C4-2B (cell line): ENCODE data around the gene MIER3.

Experiments
- ZFX ChIP-seq: fragments of 450-650 bp; IDR thresholded peaks from 2 replicates; pipeline ENCODE4 v1.6.1; 2017
- TF ChIP-seq, protein P1 (sequence below): fragments of 450-650 bp; conservative IDR thresholded peaks from 2 replicates; pipeline ENCODE4 v1.5.1; 2017; ENCODE audit warnings: mild to moderate bottlenecking

- TF ChIP-seq, protein P1, sequence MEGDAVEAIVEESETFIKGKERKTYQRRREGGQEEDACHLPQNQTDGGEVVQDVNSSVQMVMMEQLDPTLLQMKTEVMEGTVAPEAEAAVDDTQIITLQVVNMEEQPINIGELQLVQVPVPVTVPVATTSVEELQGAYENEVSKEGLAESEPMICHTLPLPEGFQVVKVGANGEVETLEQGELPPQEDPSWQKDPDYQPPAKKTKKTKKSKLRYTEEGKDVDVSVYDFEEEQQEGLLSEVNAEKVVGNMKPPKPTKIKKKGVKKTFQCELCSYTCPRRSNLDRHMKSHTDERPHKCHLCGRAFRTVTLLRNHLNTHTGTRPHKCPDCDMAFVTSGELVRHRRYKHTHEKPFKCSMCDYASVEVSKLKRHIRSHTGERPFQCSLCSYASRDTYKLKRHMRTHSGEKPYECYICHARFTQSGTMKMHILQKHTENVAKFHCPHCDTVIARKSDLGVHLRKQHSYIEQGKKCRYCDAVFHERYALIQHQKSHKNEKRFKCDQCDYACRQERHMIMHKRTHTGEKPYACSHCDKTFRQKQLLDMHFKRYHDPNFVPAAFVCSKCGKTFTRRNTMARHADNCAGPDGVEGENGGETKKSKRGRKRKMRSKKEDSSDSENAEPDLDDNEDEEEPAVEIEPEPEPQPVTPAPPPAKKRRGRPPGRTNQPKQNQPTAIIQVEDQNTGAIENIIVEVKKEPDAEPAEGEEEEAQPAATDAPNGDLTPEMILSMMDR, result no peak; the same call in 1 of the 2 replicates
- peak; percentile 98 for TF ChIP-seq ZFX
Measured at GRCh38 chr5:56951126-56951945, 587 bp downstream of the MIER3 start.
